GM12891 (cell line): ENCODE results near the gene JCHAIN.

Source experiments
- POLR2A ChIP-seq: IDR thresholded peaks from 2 replicates; pipeline ENCODE4 v1.6.1; 2011; ENCODE audit warnings: low read depth, low read length, control low read depth
- POLR2AphosphoS5 ChIP-seq: IDR thresholded peaks from 2 replicates; pipeline ENCODE4 v1.6.1; 2011; ENCODE audit warnings: low read depth, low read length, control low read depth
- TAF1 ChIP-seq: IDR thresholded peaks from 2 replicates; pipeline ENCODE4 v1.6.1; 2011; ENCODE audit warnings: low read depth, low read length, control low read depth

DNA sequence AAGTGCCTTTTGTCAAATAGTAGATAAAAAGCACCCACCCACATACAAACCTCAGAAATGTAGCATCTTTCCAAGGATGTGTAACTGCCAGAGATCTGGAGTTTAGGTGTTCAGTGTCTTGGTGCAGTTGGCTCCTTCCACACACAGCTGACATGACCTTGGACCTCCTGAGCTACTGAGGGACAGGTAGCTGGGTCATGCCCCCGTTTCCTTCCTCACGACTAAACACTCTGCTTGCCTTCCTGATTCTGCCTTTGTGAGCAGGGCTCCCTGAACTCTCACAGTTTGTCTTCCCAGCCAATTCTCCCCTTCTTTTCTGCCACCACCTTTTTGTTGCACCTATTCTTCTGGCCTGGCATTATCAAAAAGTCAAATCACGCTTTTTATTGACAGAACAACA, 45.3 kb upstream of the JCHAIN start:
- TF ChIP-seq POLR2A (no peak), POLR2AphosphoS5 (no peak), TAF1 (no peak)
